SK-N-DZ (cell line): ENCODE measurements around the gene MYLIP. TPM values are rescaled to one million over a fixed set of nuclear protein-coding genes. Genes with fewer than 3 reads are reported as not detected.

ENCODE experiments used
- DNase-seq: peaks from one replicate; pipeline ENCODE4 v3.0.0-alpha.2; 2015; ENCODE audit warnings: low spot score
- polyA plus RNA-seq, 2 experiments: library from polyadenylated mRNA; depleted of rRNA; stranded (reverse); fragments of >200 nt; gene quantifications; 2 replicates each; pipeline ENCODE4 v1.2.3, GENCODE V29; 2014

MYLIP gene
- 2.5 and 3.9 TPM in 2 replicates for polyA plus RNA-seq (2014; cell fraction: cytosol; rRNA removed)
- polyA plus RNA-seq (2014; cell fraction: nucleus; rRNA removed): 4.7 and 5.4 TPM in 2 replicates

DNA sequence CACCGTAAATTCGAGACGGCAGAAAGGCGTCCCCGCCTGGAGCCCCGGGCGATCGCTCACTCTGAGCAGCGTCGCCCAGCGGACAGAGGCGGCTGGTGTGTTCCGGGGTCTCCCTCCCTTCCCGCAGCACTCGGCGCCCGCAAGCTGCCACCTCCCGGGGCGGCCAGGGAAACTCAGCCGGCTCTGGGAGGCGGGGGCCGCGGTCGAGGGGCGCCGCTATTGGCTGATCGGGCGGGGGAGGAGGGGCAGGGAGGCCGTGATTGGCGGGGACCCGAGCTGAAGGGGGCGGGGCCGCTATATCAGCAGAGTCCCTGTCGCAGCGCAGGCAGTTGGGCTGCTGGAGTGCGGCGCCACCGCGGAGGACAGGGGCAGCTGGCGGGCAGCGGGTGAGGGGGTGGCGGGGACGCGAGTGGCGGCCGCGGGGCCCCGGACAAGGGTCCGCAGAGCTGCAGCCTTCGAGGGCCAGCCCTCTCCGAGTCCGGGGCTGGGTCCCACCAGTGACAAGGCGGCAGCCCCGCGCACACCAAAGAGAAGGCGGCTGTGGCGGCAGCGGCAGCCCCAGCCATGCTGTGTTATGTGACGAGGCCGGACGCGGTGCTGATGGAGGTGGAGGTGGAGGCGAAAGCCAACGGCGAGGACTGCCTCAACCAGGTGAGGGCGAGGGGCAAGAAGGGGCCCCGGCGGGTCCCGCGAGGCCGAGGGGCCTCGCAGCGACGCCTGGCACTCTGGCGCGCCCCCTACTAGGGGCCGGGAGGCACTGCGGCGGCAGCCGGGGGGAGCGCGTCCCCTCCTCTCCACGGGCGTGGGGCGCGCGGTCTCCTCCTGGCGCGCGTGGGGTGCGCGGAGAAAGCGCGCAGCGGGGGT is at the start of gene MYLIP:
Gene MYLIP (plus strand): TSS at position 328 of the 864 bp plus-strand sequence. CDS start 237 bp downstream, at position 565.
- DNase-seq: peak; percentile 92

DNA sequence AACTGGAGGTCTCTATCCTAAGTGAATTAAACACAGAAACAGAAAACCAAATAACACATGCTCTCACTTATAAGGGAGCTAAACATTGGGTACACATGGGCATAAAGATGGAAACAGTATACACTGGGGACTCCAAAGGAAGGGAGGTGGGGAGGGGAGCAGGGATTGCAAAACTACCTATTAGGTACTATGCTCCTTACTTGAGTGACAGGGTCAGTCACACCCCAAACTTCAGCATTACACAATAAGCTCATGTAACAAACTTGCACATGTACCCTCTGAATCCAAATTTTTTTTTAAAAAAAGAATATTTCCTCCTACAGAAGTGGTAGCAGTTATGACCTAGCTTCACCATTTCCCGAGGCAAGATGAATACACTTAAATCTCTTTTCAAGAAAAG is 49.5 kb upstream of the MYLIP start:
- DNase-seq: no peak

DNA sequence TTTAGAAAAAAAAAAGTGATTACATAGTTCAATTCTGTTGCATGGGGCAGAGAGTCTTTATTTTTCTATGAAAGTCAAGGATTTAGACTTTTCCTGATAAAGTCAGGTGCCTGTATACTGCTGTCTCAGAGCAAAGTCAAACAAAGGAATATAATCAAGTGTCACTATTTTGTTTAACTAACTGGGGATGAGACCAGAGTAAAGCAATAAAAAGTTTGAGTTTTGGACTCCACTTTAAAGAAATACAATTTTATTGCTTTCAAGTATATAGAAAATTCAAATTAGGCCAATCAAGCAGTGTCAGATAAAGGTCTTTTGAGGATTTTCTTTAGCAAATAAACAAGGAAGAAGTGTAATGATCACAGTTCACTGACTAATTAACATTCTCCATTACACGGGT is 48.7 kb upstream of the MYLIP start:
- DNase-seq: no peak

DNA sequence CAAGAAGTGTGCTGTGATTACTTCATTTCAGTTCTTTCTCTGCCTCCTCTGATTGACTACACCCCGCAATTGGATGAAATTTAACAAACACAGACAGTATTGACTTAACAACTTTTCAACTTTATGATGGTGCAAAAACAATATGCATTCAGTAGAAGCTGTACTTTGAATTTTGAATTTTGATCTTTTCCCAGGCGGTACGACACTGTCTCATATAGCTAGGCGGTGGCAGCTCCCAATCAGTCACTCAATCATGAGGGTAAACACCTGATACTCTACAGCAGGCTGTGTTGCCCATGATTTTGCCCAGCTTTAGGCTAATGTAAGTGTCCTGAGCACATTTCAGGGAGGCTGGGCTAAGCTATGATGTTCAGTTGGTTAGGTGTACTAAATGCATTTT is 47.6 kb upstream of the MYLIP start:
- no peak for DNase-seq

DNA sequence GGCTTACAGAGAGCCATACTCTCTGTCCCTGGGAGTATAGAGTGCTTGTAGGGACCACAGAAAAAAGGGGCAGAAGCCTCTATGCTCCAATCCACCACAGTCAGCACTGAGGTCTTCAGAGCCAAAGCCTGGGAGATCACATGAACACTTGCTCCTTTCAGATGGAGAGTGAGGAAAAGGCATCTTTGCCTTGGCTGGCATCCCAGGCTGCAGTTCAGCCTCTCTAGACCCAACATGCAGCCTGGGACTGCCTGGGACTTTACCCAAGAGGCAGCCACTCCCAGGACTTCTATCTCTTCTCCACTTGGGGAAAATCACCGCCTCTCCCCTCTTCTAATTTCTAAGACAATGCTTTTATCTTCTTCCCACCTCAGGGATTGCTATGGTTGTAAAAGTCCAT is 46.5 kb upstream of the MYLIP start:
- no peak for DNase-seq

DNA sequence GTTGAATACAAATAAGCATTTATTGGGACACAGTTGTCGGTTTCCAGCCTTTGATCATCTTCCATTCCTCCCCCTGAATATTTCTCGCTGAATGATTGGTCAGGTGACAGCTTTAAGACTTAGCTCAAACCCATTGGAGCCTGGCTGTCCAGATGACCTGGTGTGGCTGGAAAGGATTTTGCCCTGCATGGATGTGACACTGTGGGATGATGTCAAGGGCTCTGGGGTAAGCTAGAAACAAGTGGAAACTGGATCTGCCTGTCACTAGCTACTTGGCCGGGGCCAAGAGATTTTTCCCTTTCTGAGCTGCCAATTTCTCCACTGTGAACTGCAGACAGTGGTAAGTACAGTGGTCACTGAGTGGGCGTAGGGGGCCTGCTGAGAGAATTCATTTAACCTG is 41.9 kb upstream of the MYLIP start:
- DNase-seq: no peak

DNA sequence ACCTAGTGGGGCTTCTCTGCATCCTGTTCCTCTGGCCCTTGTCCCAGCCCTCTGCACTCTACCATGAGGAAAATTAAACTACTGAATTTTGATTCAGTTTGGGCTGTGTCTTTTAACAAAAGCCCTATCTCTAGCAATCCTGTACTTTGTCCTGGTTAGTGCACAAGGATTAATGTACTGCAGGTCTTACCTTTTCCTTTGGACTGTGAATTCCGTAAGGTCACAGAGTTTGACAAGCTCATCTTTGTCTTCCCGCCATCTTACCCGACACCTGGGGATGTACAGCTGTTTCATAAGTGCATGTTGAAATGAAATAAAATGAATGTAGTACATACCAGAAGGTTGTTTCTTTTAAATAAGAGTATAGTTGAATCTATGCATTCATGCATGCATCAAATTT is 41.5 kb upstream of the MYLIP start:
- no peak for DNase-seq

DNA sequence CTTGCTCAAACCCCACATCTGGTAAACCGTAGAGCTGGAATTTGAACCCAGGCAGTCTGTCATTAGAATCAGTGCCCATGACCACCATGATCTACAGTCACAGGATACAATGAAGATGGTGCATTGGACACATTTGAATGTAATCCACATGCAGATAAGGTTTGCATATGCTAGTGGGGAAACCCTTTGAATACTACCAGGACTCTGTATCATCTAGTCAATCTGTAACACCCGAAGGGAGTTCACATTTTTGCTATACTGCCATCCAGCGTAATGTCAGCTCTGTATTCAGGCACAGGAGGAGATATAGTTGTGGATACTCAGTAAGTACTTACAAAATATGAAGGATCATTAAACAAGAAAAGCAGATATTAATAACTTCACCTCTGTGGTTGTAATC is 40.5 kb upstream of the MYLIP start:
- DNase-seq: no peak

DNA sequence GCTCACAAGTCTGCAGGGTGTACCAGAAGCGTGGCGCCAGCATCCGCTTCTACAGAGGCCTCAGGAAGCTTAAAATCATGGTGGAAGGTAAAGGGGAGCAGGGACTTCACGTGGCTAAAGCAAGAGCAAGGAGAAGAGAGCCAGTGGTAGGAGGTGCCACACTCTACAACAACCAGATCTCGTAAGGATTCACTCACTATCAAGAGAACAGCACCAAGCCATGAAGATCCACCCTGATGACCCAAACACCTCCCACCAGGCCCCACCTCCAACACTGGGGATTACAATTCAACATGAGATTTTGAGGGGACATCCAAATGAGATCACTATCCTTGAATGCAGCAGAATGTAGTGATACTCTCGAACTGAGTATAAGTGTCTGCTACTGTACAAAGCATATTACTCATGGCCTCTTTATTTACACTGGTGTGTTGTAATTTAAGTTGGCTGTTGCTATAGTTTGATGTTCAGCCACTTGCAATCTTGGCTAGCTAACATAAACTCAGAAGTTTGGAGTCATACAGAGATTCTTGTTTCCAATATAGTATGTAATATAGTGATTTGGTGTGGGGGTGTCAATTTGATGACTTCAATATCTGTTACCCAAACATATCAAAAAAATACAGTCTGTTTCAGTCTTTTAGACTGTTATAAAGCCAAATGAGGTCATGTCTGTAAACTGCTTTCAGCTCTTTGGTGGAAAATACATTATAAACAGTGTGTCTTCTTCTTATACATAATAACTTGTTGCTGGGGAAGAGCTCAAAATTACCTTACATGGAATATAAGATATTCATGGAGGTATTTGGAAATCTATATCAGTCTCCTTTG is 39.4 kb upstream of the MYLIP start:
- no peak for DNase-seq

- no peak for DNase-seq
These were observed 38.4 kb upstream of the MYLIP start for GRCh38 chr6:16090452-16090851.

- DNase-seq: no peak
These were observed 38.0 kb upstream of the MYLIP start for GRCh38 chr6:16090920-16091319.

GRCh38 chr6:16092140-16092539 is 36.7 kb upstream of the MYLIP start:
- no peak for DNase-seq

DNA sequence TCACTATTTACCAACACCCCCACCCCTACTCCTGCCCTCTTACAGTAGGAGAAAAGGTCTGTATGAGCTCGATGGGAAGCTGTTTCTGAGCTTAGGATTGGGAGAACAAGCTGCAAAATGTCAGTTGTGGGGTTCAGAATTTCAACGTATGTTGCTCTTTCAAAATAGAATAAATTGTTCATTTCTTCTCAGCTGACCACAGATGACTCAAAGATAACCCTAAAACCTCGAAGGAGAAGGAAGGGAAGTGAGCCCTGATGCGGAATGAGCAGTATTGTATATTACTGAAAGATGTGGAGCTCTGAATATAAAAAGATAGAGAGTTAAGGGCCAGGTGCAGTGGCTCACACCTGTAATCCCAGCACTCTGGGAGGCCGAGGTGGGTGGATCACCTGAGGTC is 35.9 kb upstream of the MYLIP start:
- DNase-seq: no peak

- DNase-seq: no peak
These were observed 33.7 kb upstream of the MYLIP start for GRCh38 chr6:16095180-16095579.

- no peak for DNase-seq
These were observed 31.3 kb upstream of the MYLIP start for GRCh38 chr6:16097382-16098171.

DNA sequence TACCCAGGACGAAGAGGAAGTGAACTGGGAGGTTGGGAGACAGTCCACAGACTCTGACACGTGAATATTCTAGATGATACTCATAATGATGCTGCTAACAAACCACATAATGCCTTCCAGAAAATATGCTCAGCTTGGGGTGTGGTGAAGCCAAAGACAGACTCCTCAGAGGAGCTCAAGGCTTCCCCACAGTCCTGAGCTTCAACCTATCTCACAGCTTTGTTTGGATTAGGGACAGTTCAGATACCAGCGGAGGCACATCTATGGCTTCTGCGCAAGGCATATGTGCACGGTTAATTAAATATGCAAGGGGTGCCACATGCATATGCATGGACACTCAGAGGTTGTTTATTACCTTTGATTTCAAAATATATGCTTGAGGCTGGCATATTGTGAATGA is 30.7 kb upstream of the MYLIP start:
- no peak for DNase-seq

- DNase-seq: no peak
These were observed 26.7 kb upstream of the MYLIP start for GRCh38 chr6:16102208-16102607.

DNA sequence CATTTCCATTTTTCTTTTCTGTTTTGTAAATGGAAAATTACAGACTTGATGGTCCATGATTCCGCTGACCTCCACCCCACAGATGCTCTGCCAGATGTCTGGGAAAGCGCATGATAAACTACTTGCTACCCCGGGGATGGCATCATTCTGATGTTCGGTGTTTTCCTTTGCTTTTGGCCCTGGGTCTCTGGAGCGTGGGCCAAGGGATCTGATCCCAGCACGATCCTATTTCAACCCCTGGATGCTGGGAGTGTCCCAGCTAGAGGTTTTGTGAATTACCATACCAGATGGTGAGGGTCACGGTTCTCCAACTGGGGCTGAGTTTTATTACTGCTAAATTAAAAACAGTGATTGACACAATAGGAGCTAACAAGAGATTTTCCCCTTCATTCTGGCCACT is 25.2 kb upstream of the MYLIP start:
- no peak for DNase-seq

DNA sequence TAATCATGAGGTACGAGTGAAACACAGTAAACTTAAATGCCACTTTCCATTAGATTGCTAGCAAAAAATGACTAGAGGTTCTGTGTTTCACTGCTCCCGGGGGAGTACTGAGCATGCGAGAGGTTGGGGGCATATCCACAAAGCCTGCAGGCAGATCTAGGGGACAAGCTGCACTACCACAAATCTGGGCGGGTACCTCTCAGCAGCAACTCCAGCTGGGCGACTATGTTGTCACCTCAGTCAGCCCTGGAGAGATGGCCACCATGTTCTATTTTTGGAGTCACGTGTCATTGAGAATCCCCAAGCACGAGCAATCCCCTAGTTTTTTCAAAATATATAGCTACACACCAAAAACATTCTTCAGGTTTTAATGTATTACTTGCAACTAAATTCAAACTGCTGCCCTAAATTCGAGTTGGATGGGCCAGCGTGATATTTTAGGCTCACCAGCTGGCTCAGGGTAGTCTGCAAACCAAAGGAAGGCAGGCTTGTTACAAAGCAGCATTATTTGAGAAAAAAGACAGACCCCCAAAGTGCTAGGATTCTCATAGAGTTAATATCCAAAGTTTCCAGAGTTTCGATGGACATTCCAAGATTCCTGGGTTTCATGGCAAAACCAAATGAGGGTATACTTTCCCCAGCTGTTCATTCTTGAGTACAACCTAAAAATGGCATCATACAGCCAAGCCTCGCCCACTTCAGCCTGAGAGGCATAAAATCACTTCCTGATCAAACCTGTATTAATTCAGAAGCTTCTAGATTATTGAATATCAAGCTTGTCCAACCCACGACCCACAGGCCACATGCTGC is 24.1 kb upstream of the MYLIP start:
- DNase-seq: no peak

DNA sequence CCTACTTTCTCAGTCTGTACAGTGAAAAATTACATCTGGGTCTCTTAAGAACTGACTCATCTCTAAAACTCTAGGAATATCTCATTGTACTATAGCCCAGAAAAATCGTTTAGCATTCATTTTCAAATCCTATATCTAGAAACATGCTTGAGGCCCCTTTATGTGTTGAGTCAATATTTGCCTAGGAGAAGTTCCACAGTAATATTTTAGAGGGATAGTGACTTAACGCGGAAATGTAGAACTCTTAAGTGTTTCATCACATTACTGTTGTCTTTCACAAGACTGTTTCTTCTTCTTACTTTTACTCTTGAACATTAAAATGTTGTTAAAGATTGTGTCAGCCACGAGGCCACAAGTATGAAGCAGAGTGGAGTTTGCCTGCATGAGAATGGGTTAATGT is 23.0 kb upstream of the MYLIP start:
- DNase-seq: no peak
